Measurements from ENCODE around the gene LMX1B.
"Not testable (repeated sequence)": the region's sequence is repeated elsewhere in the genome, so short reads cannot be mapped to it uniquely, and the experiment has no call there.

The LMX1B gene

DNA sequence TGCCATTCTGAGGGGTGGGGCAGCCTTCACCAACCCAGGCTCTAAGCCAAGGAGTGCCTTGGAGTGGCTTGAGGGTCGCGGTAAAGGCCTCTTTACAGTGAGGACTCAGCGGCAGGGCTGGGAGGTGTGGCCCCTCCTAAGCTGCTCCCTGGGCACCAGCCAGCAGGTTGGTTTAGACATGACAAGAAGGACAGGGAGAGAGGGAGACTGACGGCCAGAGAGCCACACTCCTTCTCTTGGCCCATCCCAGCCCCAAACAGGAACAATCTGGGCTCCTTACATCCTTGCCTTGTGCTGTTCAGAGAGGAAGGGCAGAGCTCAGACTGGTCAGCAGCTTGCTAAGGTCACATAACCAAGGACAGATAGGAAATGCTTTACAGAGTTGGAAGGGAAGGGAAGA is 94.5 kb downstream of the LMX1B start:
- no peak for DNase-seq (ENCODE audit: low spot score)

DNA sequence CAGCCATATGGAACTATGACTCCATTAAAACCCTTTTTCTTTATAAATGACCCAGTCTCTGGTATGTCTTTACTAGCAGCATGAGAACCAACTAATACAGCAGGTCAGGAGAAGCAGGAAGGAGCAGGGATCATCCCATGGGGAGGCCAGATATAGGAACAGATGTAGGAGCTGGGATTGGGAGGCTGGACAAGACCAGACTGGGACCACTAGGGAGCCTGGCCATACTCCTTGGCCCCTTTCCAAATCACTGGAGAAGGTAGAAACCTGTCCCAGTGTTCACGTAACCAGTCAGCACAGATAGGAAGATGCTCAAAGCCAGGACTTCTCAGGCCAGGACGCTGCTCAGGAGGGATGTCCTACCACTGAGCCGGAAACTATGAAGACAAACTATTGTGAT is 95.5 kb downstream of the LMX1B start:
- no peak for DNase-seq (ENCODE audit: low spot score)

DNA sequence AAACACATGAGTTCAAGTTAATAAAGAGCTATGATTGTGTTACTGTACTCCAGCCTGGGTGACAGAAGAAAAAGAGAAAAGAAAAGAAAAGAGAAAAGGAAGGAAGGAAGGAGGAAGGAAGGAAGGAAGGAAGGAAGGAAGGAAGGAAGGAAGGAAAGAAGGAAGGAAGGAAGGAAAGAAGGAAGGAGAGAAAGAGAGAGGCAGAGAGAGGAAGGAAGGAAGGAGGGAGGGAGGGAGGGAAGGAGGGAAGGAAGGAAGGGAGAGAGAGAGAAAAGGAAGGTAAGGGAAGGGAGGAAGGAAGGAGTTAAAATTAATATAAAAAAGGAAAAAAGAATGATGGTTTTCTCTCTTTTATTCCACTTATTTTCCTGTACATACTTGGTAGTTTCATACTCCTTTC is 101.7 kb downstream of the LMX1B start:
- DNase-seq (ENCODE audit: low spot score): no peak

DNA sequence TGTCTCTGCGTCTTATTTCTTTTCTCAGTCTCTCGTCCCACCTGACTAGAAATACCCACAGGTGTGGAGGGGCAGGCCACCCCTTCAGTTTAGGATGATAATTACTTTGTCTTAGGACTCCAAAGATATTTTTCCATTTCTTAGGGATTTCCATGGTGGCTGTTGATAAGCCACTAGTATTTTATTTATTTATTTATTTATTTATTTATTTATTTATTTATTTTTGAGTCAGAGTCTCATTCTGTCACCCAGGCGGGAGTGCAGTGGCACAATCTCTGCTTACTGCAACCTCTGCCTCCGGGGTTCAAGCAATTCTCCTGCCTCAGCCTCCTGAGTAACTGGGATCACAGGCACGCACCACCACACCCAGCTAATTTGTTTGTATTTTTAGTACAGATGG is 103.7 kb downstream of the LMX1B start:
- DNase-seq (ENCODE audit: low spot score): not testable (repeated sequence)

DNA sequence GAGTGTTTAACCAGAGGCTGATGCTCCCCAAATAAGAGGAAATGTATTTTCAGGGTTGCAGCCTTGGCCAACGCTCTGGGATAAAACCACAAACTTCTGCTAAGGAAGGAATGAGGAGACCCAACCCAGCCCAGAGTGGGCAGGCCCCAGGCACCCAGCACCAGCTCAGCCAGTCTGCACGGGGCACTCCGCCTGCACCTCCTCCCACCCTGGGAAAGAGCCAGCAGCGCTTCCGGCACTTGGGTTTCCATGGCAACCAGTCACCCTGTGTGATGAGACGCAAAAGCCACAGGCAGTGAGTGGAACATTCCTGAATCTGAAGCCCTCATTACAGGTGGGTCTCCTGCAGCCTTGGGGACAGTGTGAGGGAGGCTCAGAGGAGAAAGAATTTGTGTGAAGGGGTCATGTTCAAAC is 105.9 kb downstream of the LMX1B start:
- peak; percentile 68 for DNase-seq (ENCODE audit: low spot score)

DNA sequence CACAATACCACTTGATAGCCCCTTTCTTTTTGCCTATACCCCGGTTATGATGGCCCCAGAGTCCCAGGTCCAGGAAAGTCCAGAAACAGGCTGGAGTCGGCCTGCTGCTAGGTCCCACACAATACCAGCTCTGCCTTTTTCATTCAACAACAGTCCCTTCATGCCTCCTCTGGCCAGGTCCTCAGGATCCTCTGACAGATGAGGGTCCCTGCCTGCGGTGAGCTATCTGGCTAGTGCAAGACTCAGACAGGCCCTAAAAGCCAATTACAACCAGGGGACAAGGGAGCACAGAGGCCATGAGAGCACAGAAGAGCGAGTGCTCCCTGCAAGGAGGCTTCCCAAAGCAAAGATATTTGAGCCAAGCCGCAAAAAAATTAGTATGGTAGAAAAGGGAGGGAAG is 106.3 kb downstream of the LMX1B start:
- DNase-seq (ENCODE audit: low spot score): no peak

DNA sequence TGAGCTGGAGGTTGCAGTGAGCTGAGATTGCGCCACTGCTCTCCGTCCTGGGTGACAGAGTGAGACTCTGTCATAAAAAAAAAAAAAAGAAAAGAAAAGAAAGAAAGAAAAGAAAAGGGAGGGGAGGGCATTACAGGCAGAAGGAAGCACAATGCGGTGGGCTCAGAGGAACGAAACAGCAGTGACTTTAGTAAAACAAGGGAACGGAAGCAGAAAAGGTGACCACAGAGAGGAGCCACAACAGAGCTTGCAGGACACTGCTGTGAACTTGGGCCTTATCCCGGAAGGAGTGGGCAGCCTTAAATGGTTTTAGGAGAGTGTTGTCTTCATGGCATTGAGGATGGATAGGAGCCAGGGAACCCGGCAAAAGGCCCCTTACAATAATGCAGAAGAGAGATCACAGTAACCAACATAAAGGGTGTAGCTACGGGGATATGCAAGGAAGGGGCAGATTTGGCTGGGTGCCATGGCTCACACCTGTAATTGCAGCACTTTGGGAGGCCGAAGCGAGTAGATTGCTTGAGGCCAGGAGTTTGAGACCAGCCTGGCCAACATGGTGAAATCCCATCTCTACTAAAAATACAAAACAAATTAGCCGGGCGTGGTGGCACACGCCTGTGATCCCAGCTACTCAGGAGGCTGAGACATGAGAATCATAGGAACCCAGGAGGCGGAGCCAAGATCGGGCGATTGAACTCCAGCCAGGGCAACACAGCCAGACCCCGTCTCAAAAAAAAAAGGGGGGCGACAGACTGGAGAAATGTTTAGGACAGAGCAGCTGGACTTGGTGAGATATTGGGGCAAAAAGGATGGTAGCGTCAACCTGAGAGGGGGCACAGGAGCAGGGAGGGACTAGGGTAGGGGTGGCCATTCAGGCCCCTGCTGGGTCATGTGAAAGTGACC is 107.2 kb downstream of the LMX1B start:
- DNase-seq (ENCODE audit: low spot score): no peak

DNA sequence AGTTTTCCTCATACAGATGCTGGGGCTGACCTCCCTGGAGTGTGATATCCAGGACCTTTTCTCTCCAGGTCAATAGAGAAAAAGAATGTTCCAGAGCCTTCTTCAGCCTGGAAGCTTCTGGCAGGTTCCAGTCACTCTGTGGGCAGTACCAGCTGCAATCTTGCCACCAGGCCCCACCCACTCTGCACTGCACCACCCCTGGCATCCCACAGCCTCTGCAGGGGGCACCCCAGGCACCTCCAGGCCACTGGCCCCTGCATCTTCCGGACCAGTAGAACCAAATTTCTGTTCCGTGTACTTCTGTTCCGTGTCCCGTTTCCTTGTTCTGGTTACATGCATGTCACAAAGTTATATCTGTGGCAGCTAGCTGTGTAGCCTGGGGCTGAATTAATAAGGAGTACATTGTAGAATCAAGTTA is 107.8 kb downstream of the LMX1B start:
- DNase-seq (ENCODE audit: low spot score): no peak

DNA sequence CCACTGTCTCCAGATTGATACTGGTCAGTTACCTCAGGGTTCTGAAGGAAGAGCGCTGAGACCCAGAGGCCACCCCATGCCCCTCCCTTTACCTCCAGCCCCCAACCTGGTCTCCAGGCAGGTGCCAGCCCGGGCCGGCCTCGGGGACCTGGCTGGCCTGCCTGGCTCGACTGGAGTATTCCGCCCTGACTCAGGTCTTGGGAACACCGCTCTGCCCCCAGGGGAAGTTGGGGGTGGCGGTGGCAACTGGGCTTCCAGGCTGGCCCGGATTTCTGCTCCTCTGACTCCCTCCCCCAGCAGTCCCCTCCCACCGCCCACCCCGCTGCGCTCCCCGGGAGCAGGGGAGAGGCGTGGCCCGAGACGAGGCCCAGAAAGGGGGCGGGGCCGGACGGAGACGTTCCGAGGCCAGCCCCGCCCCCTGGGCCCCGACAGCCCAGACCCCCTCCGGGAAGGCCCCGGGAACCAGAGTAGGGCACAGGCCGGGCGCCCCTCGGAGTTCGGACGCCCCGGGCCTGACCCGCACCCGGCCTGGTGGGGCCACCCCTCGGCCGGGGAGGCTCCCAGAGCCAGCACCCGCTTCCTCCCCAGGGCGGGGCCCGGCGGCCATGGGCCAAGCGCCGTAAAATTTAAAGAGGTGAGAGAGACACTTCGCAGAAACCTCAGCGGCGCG is 108.7 kb downstream of the LMX1B start:
- peak; percentile 68 for DNase-seq (ENCODE audit: low spot score)

DNA sequence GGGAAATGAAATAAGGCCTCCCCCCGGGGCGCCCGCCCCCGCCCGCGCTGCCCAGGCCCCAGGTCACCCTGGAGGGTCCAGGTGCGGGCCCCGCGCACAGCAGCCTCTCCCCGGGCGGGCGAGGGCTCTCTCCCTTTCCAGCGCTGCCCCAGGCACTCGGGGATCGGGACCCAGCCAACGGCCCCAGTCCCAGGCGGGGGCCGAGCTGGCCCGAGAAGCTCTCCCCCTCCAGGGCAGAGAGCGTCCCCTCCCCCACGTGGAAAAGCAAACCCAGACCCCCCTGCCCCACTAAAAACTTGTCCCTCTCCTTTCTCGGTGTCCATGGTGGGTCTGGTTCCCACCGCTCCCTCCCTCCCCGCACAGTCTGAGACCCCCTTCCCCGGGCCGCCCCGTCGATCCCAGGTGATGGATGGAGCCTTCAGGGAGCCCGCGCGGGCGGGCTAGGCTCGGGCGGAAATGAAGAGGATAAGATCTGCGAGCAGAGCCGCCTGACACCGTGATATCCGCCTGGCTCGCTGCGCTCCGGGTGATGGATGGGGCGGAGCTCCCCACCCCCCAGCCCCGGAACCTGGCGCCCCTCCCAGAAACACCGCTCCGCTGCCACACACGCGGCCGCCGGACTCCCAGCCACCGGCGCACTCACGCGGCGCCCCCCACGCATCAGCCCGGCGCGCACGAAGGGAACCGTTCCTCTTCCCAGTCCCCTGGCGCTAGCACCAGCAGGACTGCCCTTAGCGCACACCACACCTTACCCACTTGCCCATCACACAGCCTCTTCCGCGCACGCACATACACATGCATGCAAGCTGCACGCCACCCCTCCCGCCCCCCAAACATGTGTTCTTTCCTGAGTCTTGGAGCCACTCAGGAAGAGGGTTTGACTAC is 109.4 kb downstream of the LMX1B start:
- no peak for DNase-seq (ENCODE audit: low spot score)

DNA sequence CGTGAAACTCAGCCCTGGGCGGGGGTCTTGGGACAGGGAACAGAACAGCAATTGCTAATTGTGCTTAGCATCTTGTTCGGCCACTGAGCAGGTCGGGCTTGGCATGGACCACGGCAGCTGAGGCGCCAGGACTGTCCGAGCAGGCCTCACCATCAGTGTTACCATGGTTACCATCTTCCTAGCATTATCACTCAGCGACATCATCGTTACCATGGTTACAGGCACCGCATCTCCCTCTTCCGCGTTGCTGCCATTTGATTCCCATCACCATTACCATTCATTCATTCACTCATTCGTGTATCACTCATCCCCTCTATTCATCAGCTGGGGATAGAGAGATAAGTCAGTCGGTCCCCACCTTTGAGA is 110.1 kb downstream of the LMX1B start:
- DNase-seq (ENCODE audit: low spot score): peak; percentile 53

DNA sequence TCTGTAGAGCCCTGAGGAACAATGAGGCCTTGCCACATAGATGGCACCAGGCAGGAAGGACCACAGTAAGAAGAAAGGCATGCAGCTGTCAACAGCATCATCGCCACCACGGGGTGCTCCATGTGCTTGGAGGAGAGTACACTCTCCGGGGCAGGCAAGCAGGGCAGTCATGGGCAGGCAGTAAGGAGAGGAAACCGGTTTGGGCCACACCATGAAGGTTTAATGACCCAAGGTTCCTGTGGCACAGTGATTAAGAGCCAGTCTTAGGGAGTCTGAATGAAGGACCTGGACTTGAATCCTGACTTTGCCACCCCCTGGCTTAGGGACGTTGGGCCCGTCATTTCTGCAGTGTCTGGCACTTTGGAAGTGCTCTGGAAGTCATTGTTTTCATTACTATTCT is 110.5 kb downstream of the LMX1B start:
- DNase-seq (ENCODE audit: low spot score): no peak

DNA sequence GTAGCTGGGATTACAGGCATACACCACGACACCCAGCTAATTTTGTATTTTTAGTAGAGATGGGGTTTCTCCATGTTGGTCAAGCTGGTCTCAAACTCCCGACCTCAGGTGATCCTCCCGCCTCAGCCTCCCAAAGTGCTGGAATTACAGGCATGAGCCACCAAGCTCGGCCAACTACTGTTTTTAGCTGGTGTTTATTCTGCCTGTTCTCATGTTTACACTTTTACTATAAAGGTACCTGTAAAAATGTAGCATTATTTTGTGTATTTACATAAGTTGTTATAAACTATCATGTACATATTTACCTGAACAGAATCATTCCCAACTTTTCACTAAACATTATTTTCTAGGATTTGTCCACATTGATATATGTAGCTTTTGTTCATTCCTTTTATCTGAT is 111.8 kb downstream of the LMX1B start:
- DNase-seq (ENCODE audit: low spot score): not testable (repeated sequence)

DNA sequence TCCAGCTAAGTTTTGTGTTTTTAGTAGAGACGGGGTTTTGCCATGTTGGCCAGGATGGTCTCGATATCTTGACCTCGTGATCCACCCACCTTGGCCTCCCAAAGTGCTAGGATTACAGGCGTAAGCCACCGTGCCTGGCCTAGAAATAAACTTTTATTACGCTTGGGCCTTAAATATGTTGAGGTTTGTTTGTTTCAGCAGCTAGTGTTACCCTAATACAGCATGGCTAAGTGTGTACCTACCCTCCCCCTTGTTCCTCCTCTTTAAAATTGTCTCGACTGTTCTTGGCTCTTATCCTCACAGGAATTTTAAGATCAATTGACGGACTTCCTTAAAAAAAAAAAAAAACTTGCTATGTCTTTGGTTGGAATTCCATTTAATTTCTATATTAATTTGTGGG is 114.5 kb downstream of the LMX1B start:
- not testable (repeated sequence) for DNase-seq (ENCODE audit: low spot score)

DNA sequence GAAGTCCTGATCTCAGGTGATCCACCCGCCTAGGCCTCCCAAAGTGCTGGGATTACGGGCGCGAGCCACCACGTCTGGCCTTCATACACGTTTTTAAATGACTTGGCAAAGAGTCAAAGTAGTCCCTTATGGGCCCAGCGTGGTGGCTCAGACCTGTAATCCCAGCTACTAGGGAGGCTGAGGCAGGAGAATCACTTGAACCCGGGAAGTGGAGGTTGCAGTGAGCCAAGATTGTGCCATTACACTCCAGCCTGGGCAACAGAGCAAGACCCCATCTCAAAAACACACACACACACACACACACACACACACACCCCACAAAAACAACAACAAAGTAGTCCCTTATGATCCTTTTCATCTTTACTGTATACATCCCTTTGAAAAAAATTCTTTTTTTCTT is 116.9 kb downstream of the LMX1B start:
- DNase-seq (ENCODE audit: low spot score): not testable (repeated sequence)

DNA sequence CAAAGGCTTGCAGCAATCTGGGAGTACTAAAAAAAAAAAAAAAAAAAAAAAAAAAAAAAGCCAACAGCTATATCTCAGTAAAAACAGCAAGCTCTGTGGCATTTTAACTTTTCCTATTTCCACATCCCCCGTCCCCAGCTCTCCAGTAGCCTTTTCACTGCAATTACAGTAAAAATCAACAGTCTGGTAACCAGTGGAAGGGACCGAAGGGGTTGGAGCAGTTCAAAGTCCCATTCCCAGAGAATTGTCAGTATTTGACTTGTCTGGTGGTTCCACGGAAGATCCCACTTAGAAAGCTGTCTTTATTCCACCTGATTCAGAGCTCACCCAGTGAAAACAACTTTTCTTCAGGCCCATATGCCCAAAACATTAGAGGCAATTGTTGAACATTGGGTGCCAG is 119.3 kb downstream of the LMX1B start:
- DNase-seq (ENCODE audit: low spot score): no peak

DNA sequence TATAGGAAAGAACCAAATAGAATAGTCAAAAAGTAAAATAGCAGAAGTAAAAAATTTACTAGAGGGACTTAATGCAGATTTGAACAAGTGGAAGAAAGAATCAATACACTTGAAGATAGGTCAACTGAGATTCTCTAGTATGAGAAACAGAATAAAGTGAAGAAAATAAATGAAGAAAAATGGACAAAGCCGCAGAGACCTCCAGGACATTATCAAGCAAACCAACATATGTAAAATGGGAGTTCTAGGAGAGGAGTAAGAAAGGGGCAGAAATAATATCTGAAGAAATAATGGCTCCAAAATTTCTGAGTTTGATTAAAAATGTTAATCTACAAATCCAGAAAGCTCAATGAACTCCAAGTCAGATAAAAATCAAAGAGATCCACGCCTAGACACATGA is 121.1 kb downstream of the LMX1B start:
- DNase-seq (ENCODE audit: low spot score): no peak

DNA sequence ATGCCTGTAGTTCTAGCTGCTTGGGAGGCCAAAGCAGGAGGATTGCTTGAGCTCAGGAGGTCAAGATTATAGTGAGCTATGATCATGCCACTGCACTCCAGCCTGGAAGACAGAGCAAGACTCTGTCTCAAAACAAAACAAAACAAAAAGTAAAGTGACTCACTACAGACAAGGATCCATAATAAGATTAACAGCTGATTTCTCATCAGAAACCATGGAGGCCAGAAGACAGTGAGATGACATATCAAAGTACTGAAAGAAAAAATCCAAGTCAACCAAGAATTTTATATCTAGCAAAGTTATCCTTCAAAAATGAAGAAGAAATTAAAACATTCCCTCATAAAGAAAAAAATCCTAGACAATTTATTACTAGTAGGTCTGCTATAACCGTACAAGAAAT is 121.8 kb downstream of the LMX1B start:
- no peak for DNase-seq (ENCODE audit: low spot score)

DNA sequence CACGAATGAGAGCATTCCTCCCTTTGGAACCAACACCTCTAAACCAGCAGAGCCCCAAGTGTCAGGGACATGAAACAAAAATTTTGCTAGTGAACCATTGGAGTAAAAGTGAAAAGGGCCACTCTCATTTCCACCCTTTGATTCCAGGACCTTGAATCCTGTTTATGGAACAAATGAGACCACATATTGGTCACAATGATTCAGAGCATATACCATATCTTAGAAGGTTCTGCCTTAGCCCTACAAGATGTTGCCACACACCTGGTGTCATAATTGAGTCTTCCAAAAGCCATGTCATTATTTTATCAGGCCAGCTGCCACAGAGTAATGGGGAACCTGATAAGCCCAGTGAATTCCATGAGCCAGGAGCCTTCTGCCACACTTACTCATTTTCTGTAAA is 124.8 kb downstream of the LMX1B start:
- no peak for DNase-seq (ENCODE audit: low spot score)

DNA sequence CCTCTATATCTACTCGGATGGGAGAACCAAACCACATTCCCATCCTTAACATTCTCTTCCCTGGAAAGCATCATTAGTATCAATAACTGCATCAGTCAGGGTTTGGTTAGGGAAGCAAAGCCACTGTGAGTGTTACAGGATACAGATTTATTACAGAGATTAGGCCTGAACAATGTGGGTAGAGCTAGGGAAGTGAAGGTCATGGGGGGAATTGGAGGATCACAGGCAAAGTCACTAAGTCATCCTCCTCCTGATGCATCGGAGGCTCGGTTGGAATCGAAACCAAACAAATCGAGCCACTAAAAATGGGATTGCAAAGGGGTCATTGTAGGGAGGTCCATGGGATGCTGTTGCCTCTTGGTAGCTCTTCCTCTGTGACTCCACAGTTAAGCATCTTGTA is 129.3 kb downstream of the LMX1B start:
- DNase-seq (ENCODE audit: low spot score): no peak

DNA sequence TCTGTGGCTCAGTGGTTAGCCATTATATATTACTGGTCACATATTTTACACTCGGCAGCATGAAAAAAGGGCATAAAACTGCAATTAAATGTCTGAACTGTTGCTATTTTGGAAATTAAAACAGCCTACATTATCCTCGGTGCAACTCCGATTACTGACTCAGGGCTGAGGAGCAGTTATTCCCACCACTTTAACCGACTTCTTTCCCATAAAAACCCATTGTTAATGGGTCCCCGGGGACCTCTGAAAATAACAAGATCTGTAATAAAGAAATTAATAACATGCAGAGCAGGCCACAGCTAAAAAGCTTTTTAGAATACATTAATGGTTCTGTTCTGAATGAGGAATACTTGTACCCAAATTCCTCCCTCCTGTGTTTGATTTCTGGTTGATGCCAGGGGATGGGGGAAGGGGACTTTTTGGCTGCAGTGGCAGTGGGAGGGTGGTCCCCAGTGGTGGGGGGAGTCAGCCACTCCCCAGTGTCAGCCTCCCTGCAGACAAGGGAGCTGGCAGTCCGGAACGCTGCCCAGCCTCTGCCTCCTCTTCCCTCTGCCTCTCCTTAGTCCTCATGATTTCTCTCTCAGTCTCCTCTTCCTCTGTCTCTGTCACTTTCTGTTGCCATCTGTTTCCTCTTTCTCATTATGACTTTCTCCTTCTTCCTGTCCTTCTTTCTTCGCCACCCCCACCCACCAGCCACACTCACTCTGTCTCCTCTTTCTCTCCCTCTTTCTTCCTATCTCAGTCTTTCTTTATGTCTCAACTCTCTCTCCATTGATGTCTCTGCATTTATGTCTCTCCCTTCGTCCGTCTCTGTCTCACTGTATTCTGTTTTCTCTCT is 132.1 kb downstream of the LMX1B start:
- DNase-seq (ENCODE audit: low spot score): no peak
